OCI-LY1 (cell line): Measurements from ENCODE around the gene TOX2.

Source experiments
- H2AFZ ChIP-seq: fragments of 200-600 bp; sonication (generic), shearing (Covaris generic); 2 replicates; pipeline ENCODE4 v1.6.0; 2014; ENCODE audit warnings: antibody characterized with exemption, mild to moderate bottlenecking, low read length
- H3F3A ChIP-seq: fragments of 200-600 bp; sonication (generic), shearing (Covaris generic); 2 replicates; pipeline ENCODE4 v1.6.0; 2014; ENCODE audit warnings: mild to moderate bottlenecking, antibody characterized with exemption, low read length, moderate library complexity; ENCODE audit not compliant: insufficient read depth
- H3K27ac ChIP-seq: fragments of 200-600 bp; sonication (generic); 2 replicates; pipeline ENCODE4 v1.5.1; 2014; ENCODE audit warnings: low read length, mixed run types, mild to moderate bottlenecking, low read depth; ENCODE audit not compliant: poor library complexity, severe bottlenecking
- H3K27me3 ChIP-seq: fragments of 200-600 bp; sonication (generic); 2 replicates; pipeline ENCODE4 v1.6.0; 2014; ENCODE audit warnings: antibody characterized with exemption, mild to moderate bottlenecking, low read length, moderate library complexity; ENCODE audit not compliant: insufficient read depth
- H3K36me3 ChIP-seq: fragments of 200-600 bp; sonication (generic); 2 replicates; pipeline ENCODE4 v1.6.1; 2014; ENCODE audit warnings: mild to moderate bottlenecking, antibody characterized with exemption, low read length, moderate library complexity, mixed read lengths; ENCODE audit not compliant: insufficient read depth
- H3K4me1 ChIP-seq: fragments of 200-600 bp; sonication (generic); 2 replicates; pipeline ENCODE4 v1.5.1; 2014; ENCODE audit warnings: mild to moderate bottlenecking, low read length, moderate library complexity; ENCODE audit not compliant: insufficient read depth, severe bottlenecking
- H3K4me2 ChIP-seq: fragments of 200-600 bp; sonication (generic), shearing (Covaris generic); 2 replicates; pipeline ENCODE4 v1.6.1; 2014; ENCODE audit warnings: low read length
- H3K4me3 ChIP-seq: fragments of 200-600 bp; sonication (generic); 2 replicates; pipeline ENCODE4 v1.5.1; 2014; ENCODE audit warnings: low read length, low read depth, mild to moderate bottlenecking, mixed read lengths; ENCODE audit not compliant: poor library complexity, severe bottlenecking
- H3K79me2 ChIP-seq: fragments of 200-600 bp; shearing (Covaris generic); 2 replicates; pipeline ENCODE4 v1.6.1; 2016; ENCODE audit warnings: mixed run types, low read length, mixed read lengths; ENCODE audit not compliant: insufficient read depth
- H3K9ac ChIP-seq: fragments of 200-600 bp; sonication (generic), shearing (Covaris generic); 2 replicates; pipeline ENCODE4 v1.6.1; 2014; ENCODE audit warnings: mild to moderate bottlenecking, low read length, mixed read lengths
- H3K9me2 ChIP-seq: fragments of 200-600 bp; sonication (generic), shearing (Covaris generic); 2 replicates; pipeline ENCODE4 v1.6.1; 2014; ENCODE audit warnings: low read depth, mild to moderate bottlenecking, low read length, mixed read lengths
- H3K9me3 ChIP-seq: fragments of 200-600 bp; shearing (Covaris generic); 2 replicates; pipeline ENCODE4 v1.6.1; 2014; ENCODE audit warnings: low read length, mixed read lengths
- H4K20me1 ChIP-seq: fragments of 200-600 bp; sonication (generic), shearing (Covaris generic); 2 replicates; pipeline ENCODE4 v1.6.0; 2016; ENCODE audit warnings: mild to moderate bottlenecking, low read length; ENCODE audit not compliant: insufficient read depth
- CTCF ChIP-seq: fragments of 200-600 bp; sonication (generic), shearing (Covaris generic); IDR thresholded peaks from 2 replicates; pipeline ENCODE4 v1.5.1; 2017; ENCODE audit warnings: mild to moderate bottlenecking, antibody characterized with exemption, low read length, moderate library complexity, mixed read lengths
- EZH2 ChIP-seq: fragments of 200-600 bp; sonication (generic), shearing (Covaris generic); IDR thresholded peaks from 2 replicates; pipeline ENCODE4 v1.8.0; 2017; ENCODE audit warnings: borderline replicate concordance, mixed run types, mild to moderate bottlenecking, antibody characterized with exemption, low read length, moderate library complexity, mixed read lengths

TOX2 gene

GRCh38 chr20:43925801-43926200 is 11.1 kb downstream of the TOX2 start:
- no peak overlapping the region for H3K4me2 ChIP-seq

GRCh38 chr20:43926287-43927050 is 11.8 kb downstream of the TOX2 start:
- Histone ChIP-seq H3K9me3 (no peaks in the 10 kb centered on the region), H4K20me1 (no peaks in the 10 kb centered on the region), H3K27me3 (no peaks in the 10 kb centered on the region), H3K4me2 (no peak overlapping the region), H3K4me3 (no peak overlapping the region), H2AFZ (no peak overlapping the region), H3K9me2 (no peaks in the 10 kb centered on the region), H3K27ac (no peak overlapping the region), H3K79me2 (no peaks in the 10 kb centered on the region), H3K36me3 (no peaks in the 10 kb centered on the region), H3F3A (no peaks in the 10 kb centered on the region), H3K9ac (no peak overlapping the region), H3K4me1 (no peaks in the 10 kb centered on the region)
- no peak for TF ChIP-seq EZH2
- TF ChIP-seq CTCF, result no peak

More at GRCh38 chr20:43925801-43926200, 11.1 kb downstream of the TOX2 start:
- no peaks in the 10 kb centered on the region for H4K20me1 ChIP-seq
- TF ChIP-seq EZH2 (no peak), CTCF (peak; percentile 30; the same call in 1 of the 2 replicates)
- H3K4me1 ChIP-seq, result no peaks in the 10 kb centered on the region
- no peaks in the 10 kb centered on the region for H3F3A ChIP-seq
- H3K4me3 ChIP-seq, result no peak overlapping the region
- no peak overlapping the region for H3K9ac ChIP-seq
- H3K9me2 ChIP-seq, result no peaks in the 10 kb centered on the region
- no peaks in the 10 kb centered on the region for H3K36me3 ChIP-seq
- no peak overlapping the region for H2AFZ ChIP-seq
- H3K27ac ChIP-seq, result no peak overlapping the region
- H3K79me2 ChIP-seq, result no peaks in the 10 kb centered on the region
- no peaks in the 10 kb centered on the region for H3K9me3 ChIP-seq
- no peaks in the 10 kb centered on the region for H3K27me3 ChIP-seq

GRCh38 chr20:43931976-43932375 is 17.3 kb downstream of the TOX2 start:
- H3K36me3 ChIP-seq, result no peaks in the 10 kb centered on the region
- H3K79me2 ChIP-seq, result no peaks in the 10 kb centered on the region
- H3K4me2 ChIP-seq, result no peak overlapping the region
- H3K9me2 ChIP-seq, result no peaks in the 10 kb centered on the region
- no peaks in the 10 kb centered on the region for H3F3A ChIP-seq
- peaks cover 6% of the 10 kb centered on the region; the same call in 1 of the 2 replicates for H3K27me3 ChIP-seq
- TF ChIP-seq EZH2 (no peak), CTCF (no peak)
- no peak overlapping the region for H2AFZ ChIP-seq
- H3K9ac ChIP-seq, result no peak overlapping the region
- H3K27ac ChIP-seq, result no peak overlapping the region
- no peaks in the 10 kb centered on the region for H3K9me3 ChIP-seq
- no peaks in the 10 kb centered on the region for H4K20me1 ChIP-seq
- no peak overlapping the region for H3K4me3 ChIP-seq
- no peaks in the 10 kb centered on the region for H3K4me1 ChIP-seq
